GM23338 (cell line): ENCODE data around the gene ZYX. TPM values are rescaled to one million over a fixed set of nuclear protein-coding genes. Genes with fewer than 3 reads are reported as not detected.

Source experiments
- ATAC-seq: fragments of 200-7000 bp; cut with Tn5 transposase; 3 replicates; pipeline ENCODE4 v1.9.1; 2020
- DNase-seq: peaks from one replicate; pipeline ENCODE4 v3.0.0-alpha.2; 2015; ENCODE audit warnings: low spot score
- H2AFZ ChIP-seq: fragments of 200-600 bp; sonication (generic); 2 replicates; pipeline ENCODE4 v1.8.0; 2016; ENCODE audit warnings: antibody characterized with exemption, mild to moderate bottlenecking, moderate library complexity
- H3F3A ChIP-seq: fragments of 200-600 bp; sonication (generic); replicated peaks from 2 replicates; pipeline ENCODE4 v1.8.0; 2017; ENCODE audit warnings: antibody characterized with exemption, mixed run types, low read depth
- H3K27ac ChIP-seq: fragments of 200-600 bp; sonication (generic); 2 replicates; pipeline ENCODE4 v1.6.1; 2016; ENCODE audit warnings: low read depth
- H3K27me3 ChIP-seq: fragments of 200-600 bp; sonication (generic); 2 replicates; pipeline ENCODE4 v1.8.0; 2016; ENCODE audit warnings: mild to moderate bottlenecking, mixed run types, moderate library complexity; ENCODE audit not compliant: insufficient read depth
- H3K36me3 ChIP-seq: fragments of 200-600 bp; sonication (generic); 2 replicates; pipeline ENCODE4 v1.8.0; 2016; ENCODE audit warnings: mild to moderate bottlenecking; ENCODE audit not compliant: insufficient read depth
- H3K4me1 ChIP-seq: fragments of 200-600 bp; sonication (generic); 2 replicates; pipeline ENCODE4 v1.8.0; 2016; ENCODE audit warnings: mild to moderate bottlenecking, moderate library complexity; ENCODE audit not compliant: insufficient read depth
- H3K4me2 ChIP-seq: fragments of 200-600 bp; sonication (generic); 2 replicates; pipeline ENCODE4 v1.7.1; 2017; ENCODE audit warnings: mixed run types
- H3K4me3 ChIP-seq: fragments of 200-600 bp; sonication (generic); 2 replicates; pipeline ENCODE4 v1.6.1; 2016; ENCODE audit warnings: mixed run types
- H3K79me2 ChIP-seq: fragments of 200-600 bp; sonication (generic); replicated peaks from 2 replicates; pipeline ENCODE4 v1.8.0; 2017; ENCODE audit warnings: mild to moderate bottlenecking; ENCODE audit not compliant: insufficient read depth
- H3K9me2 ChIP-seq: fragments of 200-600 bp; sonication (generic); 2 replicates; pipeline ENCODE4 v1.8.0; 2017; ENCODE audit not compliant: insufficient read depth
- H4K20me1 ChIP-seq: fragments of 200-600 bp; sonication (generic); replicated peaks from 2 replicates; pipeline ENCODE4 v1.8.0; 2017; ENCODE audit warnings: mild to moderate bottlenecking; ENCODE audit not compliant: insufficient read depth
- H3K27ac Mint-ChIP-seq: 2 replicates; pipeline ENCODE4 v1.8.0; 2020; ENCODE audit warnings: inconsistent platforms, mild to moderate bottlenecking, moderate library complexity, mixed read lengths
- H3K27me3 Mint-ChIP-seq: 3 replicates; pipeline ENCODE4 v1.8.0; 2022; ENCODE audit warnings: low read depth, mild to moderate bottlenecking, moderate library complexity, mixed read lengths, inconsistent platforms; ENCODE audit not compliant: insufficient read depth, poor library complexity
- H3K36me3 Mint-ChIP-seq: 3 replicates; pipeline ENCODE4 v1.8.0; 2021; ENCODE audit warnings: low read depth, mild to moderate bottlenecking, inconsistent platforms, moderate library complexity, mixed read lengths
- H3K4me1 Mint-ChIP-seq: 3 replicates; pipeline ENCODE4 v1.8.0; 2020; ENCODE audit warnings: mild to moderate bottlenecking, inconsistent platforms, mixed read lengths
- H3K4me3 Mint-ChIP-seq: 3 replicates; pipeline ENCODE4 v1.8.0; 2021; ENCODE audit warnings: moderate library complexity, mild to moderate bottlenecking, inconsistent platforms, mixed read lengths
- H3K9me3 Mint-ChIP-seq: 3 replicates; pipeline ENCODE4 v1.8.0; 2020; ENCODE audit warnings: moderate library complexity, mild to moderate bottlenecking, inconsistent platforms, mixed read lengths
- CREB1 ChIP-seq: fragments of 250-450 bp; sonication (Bioruptor Pico); IDR thresholded peaks from 2 replicates; pipeline ENCODE4 v1.5.0; 2020; ENCODE audit warnings: low read depth, mild to moderate bottlenecking, moderate library complexity
- CTCF ChIP-seq, 2 experiments: fragments of 200-600 bp in 1 of 2; sonication (generic) in 1 of 2; conservative IDR thresholded peaks; 2 replicates each; pipeline versions ENCODE4 v1.5.1 to v1.6.1; 2016 to 2017; ENCODE audit warnings: antibody characterized with exemption in 2 of 2, low read depth in 2 of 2, mild to moderate bottlenecking in 2 of 2, moderate library complexity in 1 of 2
- ETS1 ChIP-seq: IDR thresholded peaks from 2 replicates; pipeline ENCODE4 v1.6.1; 2016; ENCODE audit warnings: antibody characterized with exemption
- EZH2 ChIP-seq: fragments of 200-600 bp; sonication (generic); IDR thresholded peaks from one replicate; pipeline ENCODE4 v1.8.0; 2017; ENCODE audit warnings: antibody characterized with exemption, mild to moderate bottlenecking, low read depth; ENCODE audit not compliant: unreplicated experiment
- EZH2phosphoT487 ChIP-seq: fragments of 200-600 bp; sonication (generic); IDR thresholded peaks from one replicate; pipeline ENCODE4 v1.8.1; 2018; ENCODE audit warnings: antibody characterized with exemption; ENCODE audit not compliant: unreplicated experiment
- JUNB ChIP-seq: IDR thresholded peaks from one replicate; pipeline ENCODE4 v1.6.1; 2016; ENCODE audit warnings: antibody characterized with exemption; ENCODE audit not compliant: unreplicated experiment
- NANOG ChIP-seq: IDR thresholded peaks from 2 replicates; pipeline ENCODE4 v1.6.1; 2016; ENCODE audit warnings: antibody characterized with exemption, borderline replicate concordance
- POLR2AphosphoS5 ChIP-seq: IDR thresholded peaks from 2 replicates; pipeline ENCODE4 v1.6.1; 2016; ENCODE audit warnings: antibody characterized with exemption, low read depth
- STAT1 ChIP-seq: IDR thresholded peaks from one replicate; pipeline ENCODE4 v1.6.1; 2016; ENCODE audit warnings: antibody characterized with exemption; ENCODE audit not compliant: unreplicated experiment
- ZNF114 ChIP-seq: fragments of 250-450 bp; sonication (Bioruptor Pico); IDR thresholded peaks from 2 replicates; pipeline ENCODE4 v1.5.0; 2020; ENCODE audit warnings: mild to moderate bottlenecking, moderate library complexity
- ZNF331 ChIP-seq: fragments of 250-450 bp; sonication (Bioruptor Pico); IDR thresholded peaks from 2 replicates; pipeline ENCODE4 v1.5.0; 2020; ENCODE audit warnings: low read depth, mild to moderate bottlenecking, moderate library complexity
- ZNF462 ChIP-seq: fragments of 250-450 bp; sonication (Bioruptor Pico); IDR thresholded peaks from 2 replicates; pipeline ENCODE4 v1.5.0; 2020; ENCODE audit warnings: mild to moderate bottlenecking, moderate library complexity
- polyA plus RNA-seq: library from polyadenylated mRNA; unstranded; fragments of >200 nt; fragmentation: Nextera tagmentation; extraction: Ambion mirVana; gene quantifications from 2 replicates; pipeline ENCODE4 v1.2.1, GENCODE V29; 2016
- total RNA-seq: library from RNA; depleted of rRNA; stranded (reverse); fragments of >200 nt; shearing (Covaris generic); gene quantifications from 2 replicates; pipeline ENCODE4 v1.2.3, GENCODE V29; 2014
- TF ChIP-seq, protein P1 (sequence below): IDR thresholded peaks from one replicate; pipeline ENCODE4 v1.6.1; 2018; ENCODE audit warnings: antibody characterized with exemption; ENCODE audit not compliant: unreplicated experiment

The ZYX gene
- total and polyA plus RNA-seq, 2 experiments from 2014 or later: 111 to 141 TPM

- Histone ChIP-seq H4K20me1 (no peaks in the 10 kb centered on the region), H3K9me2 (no peaks in the 10 kb centered on the region; the same call in 1 of the 2 replicates), H2AFZ (peak within 1 kb of the TSS; percentile 95), H3K4me2 (peak within 1 kb of the TSS; percentile 99), H3F3A (no peaks in the 10 kb centered on the region), H3K79me2 (no peaks in the 10 kb centered on the region), H3K27me3 (peaks cover 22% of the 10 kb centered on the region), H3K27ac (no peak within 1 kb of the TSS; the same call in 1 of the 2 replicates), H3K36me3 (peaks cover 11% of the 10 kb centered on the region), H3K4me1 (peaks cover 16% of the 10 kb centered on the region), H3K4me3 (peak within 1 kb of the TSS; percentile 91)
- Mint-ChIP-seq H3K9me3 (no peaks in the 10 kb centered on the region; the same call in 1 of the 3 replicates), H3K36me3 (peaks cover 25% of the 10 kb centered on the region), H3K27ac (no peak within 1 kb of the TSS), H3K4me1 (peaks cover 21% of the 10 kb centered on the region), H3K27me3 (peaks cover 21% of the 10 kb centered on the region), H3K4me3 (peak within 1 kb of the TSS; percentile 90)
- DNase-seq: peak; percentile 66
- peak; percentile 53 for ATAC-seq
- TF ChIP-seq CREB1 (CRISPR knock-in tag) (no peak), ETS1 (no peak), NANOG (no peak), POLR2AphosphoS5 (no peak), CTCF (conservative IDR thresholded peaks at IDR 0.05; ENCODE audit: low read depth in 2 of 2) (no peak), JUNB (no peak), ZNF331 (no peak), ZNF114 (CRISPR knock-in tag) (no peak), STAT1 (no peak), ZNF462 (no peak), EZH2 (no peak), EZH2phosphoT487 (no peak)
- TF ChIP-seq, protein P1, sequence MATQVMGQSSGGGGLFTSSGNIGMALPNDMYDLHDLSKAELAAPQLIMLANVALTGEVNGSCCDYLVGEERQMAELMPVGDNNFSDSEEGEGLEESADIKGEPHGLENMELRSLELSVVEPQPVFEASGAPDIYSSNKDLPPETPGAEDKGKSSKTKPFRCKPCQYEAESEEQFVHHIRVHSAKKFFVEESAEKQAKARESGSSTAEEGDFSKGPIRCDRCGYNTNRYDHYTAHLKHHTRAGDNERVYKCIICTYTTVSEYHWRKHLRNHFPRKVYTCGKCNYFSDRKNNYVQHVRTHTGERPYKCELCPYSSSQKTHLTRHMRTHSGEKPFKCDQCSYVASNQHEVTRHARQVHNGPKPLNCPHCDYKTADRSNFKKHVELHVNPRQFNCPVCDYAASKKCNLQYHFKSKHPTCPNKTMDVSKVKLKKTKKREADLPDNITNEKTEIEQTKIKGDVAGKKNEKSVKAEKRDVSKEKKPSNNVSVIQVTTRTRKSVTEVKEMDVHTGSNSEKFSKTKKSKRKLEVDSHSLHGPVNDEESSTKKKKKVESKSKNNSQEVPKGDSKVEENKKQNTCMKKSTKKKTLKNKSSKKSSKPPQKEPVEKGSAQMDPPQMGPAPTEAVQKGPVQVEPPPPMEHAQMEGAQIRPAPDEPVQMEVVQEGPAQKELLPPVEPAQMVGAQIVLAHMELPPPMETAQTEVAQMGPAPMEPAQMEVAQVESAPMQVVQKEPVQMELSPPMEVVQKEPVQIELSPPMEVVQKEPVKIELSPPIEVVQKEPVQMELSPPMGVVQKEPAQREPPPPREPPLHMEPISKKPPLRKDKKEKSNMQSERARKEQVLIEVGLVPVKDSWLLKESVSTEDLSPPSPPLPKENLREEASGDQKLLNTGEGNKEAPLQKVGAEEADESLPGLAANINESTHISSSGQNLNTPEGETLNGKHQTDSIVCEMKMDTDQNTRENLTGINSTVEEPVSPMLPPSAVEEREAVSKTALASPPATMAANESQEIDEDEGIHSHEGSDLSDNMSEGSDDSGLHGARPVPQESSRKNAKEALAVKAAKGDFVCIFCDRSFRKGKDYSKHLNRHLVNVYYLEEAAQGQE: no peak
Measured at GRCh38 chr7:143362131-143363015, 18.8 kb upstream of the ZYX start, which contains the start of gene FAM131B. Gene FAM131B, minus strand, starts transcription at chr7:143362713. Its CDS starts 110 bp downstream, at chr7:143362603.
